ENCODE measurements around the gene SIAH3.

SIAH3 gene

DNA sequence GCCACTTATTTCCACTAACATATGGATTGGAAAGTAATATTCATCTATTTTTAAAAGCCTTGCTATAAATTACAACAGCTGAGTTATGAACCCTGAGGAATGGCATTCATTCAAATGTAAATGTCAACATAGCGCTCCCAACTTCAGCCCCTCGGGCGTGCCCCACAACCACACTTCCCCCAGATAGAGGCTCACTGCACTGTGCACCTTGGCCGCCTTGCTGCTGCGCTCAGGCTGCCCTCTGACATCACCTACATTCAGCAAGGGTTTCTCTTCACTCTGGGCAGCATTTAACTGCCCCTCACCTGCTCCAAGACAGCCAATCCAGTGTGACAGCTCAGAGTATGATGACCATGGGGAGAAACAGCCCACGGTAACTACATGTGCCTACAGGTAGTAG is 35.1 kb downstream of the SIAH3 start:
- no peak for DNase-seq

DNA sequence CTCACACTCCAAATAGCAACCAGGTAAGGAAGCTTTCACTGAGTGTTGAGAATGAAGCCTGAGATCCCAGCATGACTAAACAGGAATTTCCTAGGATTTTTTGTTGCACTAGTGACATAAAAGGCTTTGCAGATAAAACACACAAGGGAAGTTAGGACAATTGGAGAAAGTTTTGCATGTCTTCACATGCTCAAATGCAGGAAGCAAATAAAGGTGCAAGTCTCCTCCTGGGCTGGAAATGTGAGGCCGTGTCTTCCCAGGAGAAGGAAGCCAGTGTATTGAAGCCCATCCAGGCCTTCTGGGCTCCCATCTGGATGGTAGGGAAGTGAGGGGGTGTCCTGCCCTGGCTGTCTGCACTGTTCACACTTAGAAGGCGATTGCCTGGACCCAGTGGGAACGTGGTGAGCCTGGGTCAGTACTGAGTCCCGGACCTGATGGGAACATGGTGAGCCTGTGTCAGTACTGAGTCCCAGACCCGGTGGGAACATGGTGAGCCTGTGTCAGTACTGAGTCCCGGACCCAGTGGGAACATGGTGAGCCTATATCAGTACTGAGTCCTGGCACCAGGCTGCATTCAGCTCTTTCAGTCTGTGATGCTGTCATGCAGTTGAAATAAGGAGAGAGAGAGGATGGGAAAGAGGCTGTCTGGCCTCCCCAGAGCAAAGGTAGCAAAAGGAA is 38.7 kb downstream of the SIAH3 start:
- DNase-seq = no peak

- peak; percentile 53 for DNase-seq
Observed at GRCh38 chr13:45811891-45812694, 39.5 kb downstream of the SIAH3 start.

GRCh38 chr13:45809801-45810394 is 41.7 kb downstream of the SIAH3 start:
- DNase-seq = no peak

- DNase-seq = no peak
Observed at GRCh38 chr13:45808925-45809324, 42.6 kb downstream of the SIAH3 start.

DNA sequence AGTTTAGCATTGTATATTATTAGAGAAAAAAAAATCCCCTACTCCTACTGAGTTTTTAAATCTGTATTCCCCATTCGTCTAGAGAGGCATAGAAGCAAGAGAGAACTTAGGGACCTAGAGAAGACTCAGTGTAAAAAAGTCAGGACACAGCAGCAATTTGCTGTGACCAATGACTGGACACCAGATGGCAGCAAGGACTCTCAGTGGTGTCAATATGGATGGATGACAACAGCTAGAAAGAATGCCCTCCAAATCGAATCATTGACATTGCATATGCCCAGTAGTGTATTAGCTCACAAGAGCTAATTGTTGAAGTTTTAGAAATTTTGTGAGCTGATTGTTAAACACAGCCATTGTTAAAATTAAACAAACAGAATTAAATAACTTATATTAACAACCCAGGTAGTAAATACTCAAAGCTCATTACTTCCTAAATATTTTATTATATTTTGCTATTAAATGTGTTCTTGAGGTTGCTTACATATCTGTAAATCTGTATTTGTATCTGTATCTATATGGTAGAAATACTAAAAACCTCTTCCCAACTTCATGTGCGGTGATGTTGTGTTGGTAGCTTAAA is 43.9 kb downstream of the SIAH3 start:
- DNase-seq = peak; percentile 80

DNA sequence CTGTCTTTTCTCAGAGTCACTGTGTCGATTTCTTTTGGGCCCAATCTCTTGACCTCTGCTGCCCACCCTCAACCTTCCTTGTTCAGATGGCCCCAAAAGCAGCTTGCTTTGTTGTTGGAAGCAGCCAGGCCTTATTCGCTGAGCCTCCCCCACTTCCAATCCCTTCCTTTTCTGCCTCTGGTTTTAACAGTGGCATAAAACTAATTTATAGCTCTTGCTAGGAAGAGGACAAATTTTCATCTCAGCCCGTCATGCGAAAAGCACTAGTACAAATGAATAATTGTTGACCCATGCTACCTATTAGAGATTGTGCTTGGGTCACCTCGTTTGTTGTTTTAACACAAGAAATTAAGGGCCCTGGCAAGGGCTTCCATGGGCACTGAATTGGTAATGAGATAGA is 51.1 kb downstream of the SIAH3 start:
- no peak for DNase-seq

DNA sequence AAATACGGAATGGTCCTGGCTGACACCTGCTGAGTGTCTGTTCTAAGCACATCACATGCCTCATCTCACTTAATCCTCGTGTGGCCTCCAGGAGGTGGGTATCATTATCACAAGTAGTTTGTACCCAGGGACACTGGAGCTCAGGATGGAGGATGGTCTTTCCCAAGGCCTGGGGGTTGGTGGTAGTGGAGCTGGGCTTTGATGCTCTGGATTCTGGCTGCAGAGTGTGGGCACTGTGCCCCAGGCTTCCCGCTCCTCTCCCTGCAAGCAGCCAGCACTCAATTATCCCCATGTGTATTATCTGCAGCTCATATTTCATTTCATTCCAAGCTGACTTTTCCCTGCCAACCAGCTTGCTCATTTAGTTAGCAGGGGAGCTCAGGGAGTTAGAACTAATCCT is 52.1 kb downstream of the SIAH3 start:
- peak; percentile 84 for DNase-seq

DNA sequence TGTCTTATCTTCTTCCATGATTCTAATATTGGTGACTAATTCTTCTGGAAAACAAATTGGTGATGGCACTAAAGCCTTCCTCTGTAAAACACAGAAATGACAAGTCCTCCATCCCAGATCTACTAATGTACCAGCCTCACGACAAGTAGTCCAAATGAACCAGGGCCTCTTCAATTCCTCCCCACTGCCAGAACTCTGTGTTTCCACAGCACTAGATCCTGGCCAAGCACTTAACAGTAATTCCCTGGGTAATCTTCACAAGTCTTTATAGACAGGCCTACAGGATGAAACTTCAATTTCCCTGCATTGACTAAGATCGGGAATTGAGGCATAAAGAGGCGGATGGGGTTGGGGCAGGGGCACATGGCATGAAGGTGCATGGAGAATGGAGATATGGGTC is 52.7 kb downstream of the SIAH3 start:
- DNase-seq = no peak

- DNase-seq = peak; percentile 93
Observed at GRCh38 chr13:45796426-45797235, 54.9 kb downstream of the SIAH3 start.

DNA sequence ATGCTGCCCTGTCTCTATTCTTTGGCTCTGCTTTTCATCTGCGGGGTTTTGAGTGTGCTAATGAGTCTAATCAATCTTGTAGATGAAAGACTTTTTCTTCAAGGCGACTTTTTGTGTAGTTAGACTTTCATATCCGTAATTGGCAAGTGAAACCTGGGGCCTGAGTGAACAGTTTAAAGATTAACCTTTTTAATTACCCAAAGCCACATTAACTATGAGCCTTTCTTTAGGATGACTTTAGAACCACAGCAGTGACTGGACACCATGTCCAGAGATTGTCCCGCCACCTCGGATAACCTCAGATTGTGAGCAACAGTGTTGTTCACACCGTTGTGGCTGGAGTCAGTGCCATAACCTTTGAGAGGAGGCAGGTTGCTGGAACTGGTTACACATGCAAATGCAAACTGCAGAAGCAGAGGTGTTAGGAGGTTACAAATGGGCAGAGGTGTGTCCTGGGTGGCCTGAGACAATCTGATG is 58.7 kb downstream of the SIAH3 start:
- DNase-seq = no peak

GRCh38 chr13:45788011-45788410 is 63.5 kb downstream of the SIAH3 start:
- no peak for DNase-seq

DNA sequence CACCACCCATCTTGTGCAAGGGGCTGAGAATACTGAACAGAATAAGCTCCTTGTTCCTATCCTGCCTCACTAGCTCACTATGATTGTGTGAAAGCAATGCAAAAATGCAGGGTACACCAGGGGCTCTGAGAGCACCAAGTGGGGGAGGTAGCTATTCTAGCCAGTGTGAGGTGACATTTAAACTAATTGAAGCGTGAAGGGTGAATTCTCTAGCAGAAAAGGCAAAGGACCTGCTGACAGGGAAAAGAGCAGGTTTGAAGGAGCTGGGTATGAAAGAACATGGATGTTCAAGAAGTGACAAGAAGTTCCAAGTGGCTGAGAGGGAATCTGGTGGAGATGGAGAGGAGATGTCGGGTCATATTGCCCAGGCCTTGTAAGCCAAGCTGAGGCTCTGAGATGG is 64.2 kb downstream of the SIAH3 start:
- DNase-seq = no peak

DNA sequence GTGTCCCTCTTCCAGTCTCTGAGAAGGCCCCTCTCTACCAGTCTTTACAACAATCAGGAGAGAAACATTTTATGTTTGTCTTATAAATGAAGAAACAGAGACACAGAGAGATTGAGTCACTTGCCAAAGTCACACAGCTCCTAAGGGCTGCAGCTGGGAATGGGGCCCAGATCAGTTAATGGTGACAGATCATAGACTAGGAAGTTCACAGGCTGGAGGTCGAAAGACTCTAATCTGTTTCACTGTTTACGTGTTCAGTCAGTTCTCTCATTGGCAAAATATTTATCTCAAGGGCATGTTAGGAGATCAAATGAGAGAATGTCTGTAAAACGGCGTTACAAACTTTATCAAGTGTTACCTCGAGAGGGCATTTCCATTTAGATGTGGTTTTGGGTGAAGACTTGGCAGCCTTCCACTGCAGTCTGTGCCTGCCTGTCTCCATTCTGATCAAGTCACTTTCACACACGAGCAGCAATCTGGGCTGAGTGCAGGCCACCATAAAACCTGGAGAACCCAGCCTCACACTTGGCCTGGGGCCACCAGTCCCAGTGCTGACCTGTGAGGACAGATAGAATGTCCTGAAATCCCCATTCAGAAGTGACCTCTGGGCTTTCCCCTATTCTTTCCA is 65.1 kb downstream of the SIAH3 start:
- DNase-seq = no peak

- DNase-seq = no peak
Observed at GRCh38 chr13:45784755-45785675, 66.5 kb downstream of the SIAH3 start.

GRCh38 chr13:45783346-45784043 is 68.1 kb downstream of the SIAH3 start:
- no peak for DNase-seq

DNA sequence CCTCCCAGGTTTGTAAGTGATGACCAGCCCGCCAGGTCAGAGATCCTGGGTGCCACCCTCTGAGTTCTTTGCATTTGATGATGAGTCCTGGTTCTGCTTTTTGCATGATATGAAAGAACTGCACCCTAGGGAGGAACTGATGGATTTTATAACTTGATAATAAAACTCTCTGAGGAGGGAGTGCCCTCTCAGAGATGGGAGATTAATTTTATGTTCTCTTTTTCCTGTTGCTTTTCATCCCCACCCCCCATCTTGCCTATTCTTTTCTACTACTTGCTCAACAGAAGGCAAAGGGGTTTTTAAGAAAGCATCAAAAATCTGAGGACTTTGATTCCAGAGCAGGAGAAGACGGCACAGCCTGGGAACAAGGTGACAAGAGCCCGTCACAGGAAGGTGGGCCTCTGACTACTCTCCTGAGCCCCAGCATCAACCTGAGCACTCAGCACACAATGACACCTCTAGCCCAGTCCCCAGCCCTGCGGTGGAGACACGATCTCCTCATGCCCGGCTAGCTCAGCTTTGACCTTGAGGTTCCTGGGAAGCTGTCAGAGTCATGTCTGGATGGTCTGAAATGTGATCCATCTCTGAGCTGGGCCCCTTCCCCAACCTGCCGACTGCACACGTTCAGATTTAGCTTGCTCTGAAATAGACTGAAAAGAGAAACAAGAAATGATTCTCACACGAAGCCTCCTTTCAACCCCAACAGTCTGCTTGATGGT is 69.1 kb downstream of the SIAH3 start:
- DNase-seq = no peak

DNA sequence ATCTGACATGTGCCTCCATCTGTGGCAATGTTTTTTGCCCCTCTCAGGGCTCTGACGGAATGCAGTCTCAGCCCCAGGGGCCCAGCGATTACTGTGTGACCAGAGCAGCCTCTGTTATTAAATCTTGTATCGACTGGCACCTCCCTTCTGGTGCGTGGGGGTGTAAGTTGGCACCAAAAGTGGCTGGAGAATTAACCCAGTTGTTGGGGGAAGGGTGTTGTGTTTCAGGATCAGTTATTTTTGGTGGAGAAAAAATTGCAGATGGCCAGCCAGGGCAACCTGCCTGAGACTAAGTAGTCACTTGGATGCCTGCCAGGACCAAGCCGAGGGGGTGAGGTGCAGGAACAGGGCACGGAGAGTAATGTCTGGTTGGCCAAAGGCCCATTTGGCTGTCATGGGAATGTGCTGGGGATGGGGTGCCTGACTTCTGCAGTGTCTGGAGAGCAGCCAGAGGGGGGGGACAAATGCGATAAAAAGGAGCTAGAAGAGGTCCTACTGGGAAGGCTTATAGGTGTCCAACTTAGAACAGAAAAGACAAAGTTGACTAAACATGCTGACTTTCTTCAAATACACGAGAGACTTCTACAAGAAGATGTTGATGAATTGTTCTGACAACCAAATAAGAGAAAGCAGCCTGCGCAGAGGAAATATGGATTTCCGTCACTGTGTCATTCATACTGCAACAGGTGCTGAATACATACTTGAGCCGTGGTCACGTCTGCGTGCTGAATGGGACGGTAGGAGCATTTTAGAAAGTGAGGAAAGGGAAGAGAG is 69.8 kb downstream of the SIAH3 start:
- DNase-seq = peak; percentile 97

GRCh38 chr13:45779901-45780300 is 71.7 kb downstream of the SIAH3 start:
- no peak for DNase-seq
